Endothelial cell of umbilical vein (primary cell): Measurements from ENCODE around the gene ADAP1. TPM values are rescaled to one million over a fixed set of nuclear protein-coding genes. Genes with fewer than 3 reads are reported as not detected.

Experiments used
- BruUV-seq: library from RNA; stranded (reverse); fragments of 400-500 nt; replicated peaks from 2 replicates; lab custom pipeline; 2021; lab: Mats Ljungman, UMichigan
- CTCF ChIA-PET: fragments of 300-600, 350-600 bp; sonication (Branson Sonifier 250); formaldehyde crosslinking; loops from one replicate; lab custom pipeline; 2021; ENCODE audit warnings: antibody characterized with exemption, inconsistent platforms; lab: Charles Lee
- POLR2A ChIA-PET: fragments of 300-600, 350-600 bp; sonication (Branson Sonifier 250); formaldehyde crosslinking; loops from one replicate; lab custom pipeline; 2021; ENCODE audit warnings: antibody characterized with exemption, inconsistent platforms; lab: Charles Lee
- DNase-seq: peaks from one replicate; pipeline ENCODE4 v3.0.0-alpha.2; 2011; ENCODE audit warnings: low read depth, low spot score
- FAIRE-seq: peaks from 2 replicates; lab custom pipeline; 2011; peaks lifted over from hg19 to GRCh38; lab: Jason Lieb, UNC
- H2AFZ ChIP-seq: 2 replicates; pipeline ENCODE4 v1.6.0; 2012; ENCODE audit warnings: low read depth, low read length, control low read depth, inconsistent platforms
- H3K27ac ChIP-seq: 2 replicates; pipeline ENCODE4 v1.5.1; 2011; ENCODE audit warnings: low read depth, mild to moderate bottlenecking, control low read depth, low read length, moderate library complexity; ENCODE audit not compliant: insufficient read depth
- H3K27me3 ChIP-seq, 2 experiments: 2 replicates each; pipeline versions ENCODE4 v1.6.0 to v1.6.1; 2011; ENCODE audit warnings: low read length in 2 of 2, mixed read lengths in 1 of 2; ENCODE audit not compliant: control insufficient read depth in 2 of 2, insufficient read depth in 2 of 2
- H3K36me3 ChIP-seq, 2 experiments: 2 replicates in 1 of 2; 3 replicates in 1 of 2; pipeline ENCODE4 v1.5.1; 2011; ENCODE audit warnings: low read length in 2 of 2, mild to moderate bottlenecking in 1 of 2, moderate library complexity in 1 of 2; ENCODE audit not compliant: control insufficient read depth in 2 of 2, insufficient read depth in 2 of 2; ENCODE audit errors: extremely low read depth in 1 of 2
- H3K4me1 ChIP-seq: 3 replicates; pipeline ENCODE4 v1.5.1; 2011; ENCODE audit warnings: mild to moderate bottlenecking, low read length; ENCODE audit not compliant: control insufficient read depth, insufficient read depth; ENCODE audit errors: extremely low read depth
- H3K4me2 ChIP-seq: 2 replicates; pipeline ENCODE4 v1.6.1; 2011; ENCODE audit warnings: low read length, control low read depth, mixed read lengths; ENCODE audit not compliant: insufficient read depth
- H3K4me3 ChIP-seq, 3 experiments: fragments of 200-600 bp in 1 of 3; sonication (generic), shearing (Covaris generic) in 1 of 3; replicated peaks in 1 of 3; 2 replicates each; pipeline ENCODE4 v1.5.1; 2011 to 2016; ENCODE audit warnings: control low read depth in 3 of 3, low read length in 3 of 3, mild to moderate bottlenecking in 2 of 3, inconsistent platforms in 1 of 3, low read depth in 1 of 3, moderate library complexity in 1 of 3; ENCODE audit not compliant: insufficient read depth in 1 of 3
- H3K79me2 ChIP-seq: 2 replicates; pipeline ENCODE4 v1.6.0; 2012; ENCODE audit warnings: low read length, inconsistent platforms; ENCODE audit not compliant: control insufficient read depth, insufficient read depth
- H3K9ac ChIP-seq: replicated peaks from 2 replicates; pipeline ENCODE3; 2011; ENCODE audit warnings: low read length, control low read depth; ENCODE audit not compliant: insufficient read depth; ENCODE audit errors: extremely low read depth
- H3K9me1 ChIP-seq: replicated peaks from 3 replicates; pipeline ENCODE4 v1.6.0; 2011; ENCODE audit warnings: mild to moderate bottlenecking, low read length; ENCODE audit not compliant: control insufficient read depth, insufficient read depth; ENCODE audit errors: extremely low read depth
- H3K9me3 ChIP-seq: replicated peaks from 2 replicates; pipeline ENCODE4 v1.5.1; 2012; ENCODE audit warnings: low read length, inconsistent platforms; ENCODE audit not compliant: control insufficient read depth, insufficient read depth
- H4K20me1 ChIP-seq: replicated peaks from 2 replicates; pipeline ENCODE3; 2011; ENCODE audit warnings: mild to moderate bottlenecking, low read length; ENCODE audit not compliant: control insufficient read depth, insufficient read depth; ENCODE audit errors: extremely low read depth
- EZH2 ChIP-seq: IDR thresholded peaks from 2 replicates; pipeline ENCODE4 v1.6.1; 2012; ENCODE audit warnings: borderline replicate concordance, low read depth, mild to moderate bottlenecking, moderate library complexity, low read length, inconsistent platforms; ENCODE audit not compliant: severe bottlenecking
- FOS ChIP-seq: IDR thresholded peaks from 2 replicates; pipeline ENCODE4 v1.6.1; 2011; ENCODE audit warnings: mild to moderate bottlenecking, low read length, moderate library complexity, borderline replicate concordance; ENCODE audit not compliant: insufficient read depth
- GATA2 ChIP-seq: IDR thresholded peaks from 2 replicates; pipeline ENCODE4 v1.7.0; 2011; ENCODE audit warnings: low read depth, mild to moderate bottlenecking, moderate library complexity, mixed read lengths, low read length; ENCODE audit not compliant: insufficient read length, insufficient read depth
- JUN ChIP-seq: IDR thresholded peaks from 2 replicates; pipeline ENCODE4 v1.6.1; 2011; ENCODE audit warnings: borderline replicate concordance, low read depth; ENCODE audit not compliant: insufficient read length, insufficient read depth
- MYC ChIP-seq: IDR thresholded peaks from one replicate; pipeline ENCODE4 v1.6.1; 2011; ENCODE audit warnings: mild to moderate bottlenecking, low read depth, low read length
- POLR2A ChIP-seq: IDR thresholded peaks from 2 replicates; pipeline ENCODE4 v1.6.1; 2012; ENCODE audit warnings: low read depth, mild to moderate bottlenecking, control low read depth, low read length
- POLR2AphosphoS5 ChIP-seq: IDR thresholded peaks from 2 replicates; pipeline ENCODE4 v1.6.1; 2012; ENCODE audit warnings: low read depth, mild to moderate bottlenecking, control low read depth, low read length, moderate library complexity; ENCODE audit not compliant: insufficient read depth
- dilution Hi-C: fragments of 300-500 bp; cut with MboI; formaldehyde crosslinking; loops from one replicate; pipeline ENCODE4 v1.15.0; 2019; ENCODE audit warnings: low sequenced_read_pairs; ENCODE audit not compliant: extremely low pct_ligation_motif_present
- intact Hi-C: fragments of 100-400 bp; cut with micrococcal nuclease; formaldehyde crosslinking; loops from one replicate; pipeline ENCODE4 v1.10.0; 2022
- polyA plus RNA-seq, 4 experiments: library from polyadenylated mRNA; depleted of rRNA in 3 of 4; stranded (reverse) in 3 of 4; unstranded in 1 of 4; fragments of >200 nt; gene quantifications; 2 replicates each; pipeline versions ENCODE4 v1.2.1 to v1.2.3, GENCODE V29; 2011 to 2012; ENCODE audit warnings: missing spikeins in 1 of 4
- total RNA-seq: library from RNA; stranded (reverse); gene quantifications from 2 replicates; pipeline ENCODE4 v1.2.3, GENCODE V29; 2021
- TF ChIP-seq, protein P1 (sequence below), 2 donors: IDR thresholded peaks; 1 replicate in 1 of 2; 2 replicates in 1 of 2; pipeline ENCODE4 v1.5.1; 2011; ENCODE audit warnings: low read length in 2 of 2, mild to moderate bottlenecking in 2 of 2, moderate library complexity in 2 of 2, control low read depth in 1 of 2, inconsistent platforms in 1 of 2, low read depth in 1 of 2; ENCODE audit not compliant: insufficient read depth in 1 of 2; ENCODE audit errors: extremely low read depth in 1 of 2
- TF ChIP-seq, protein P2 (sequence below): IDR thresholded peaks from 2 replicates; pipeline ENCODE4 v1.6.1; 2011; ENCODE audit not compliant: insufficient read depth, insufficient read length

The ADAP1 gene
- total and polyA plus RNA-seq, 2 donors (not counting 3 experiments of a cell fraction or from before 2014, with no cell fraction given), result 0.49 to 0.58 TPM

- DNase-seq (no peak), FAIRE-seq (no peak)
- Histone ChIP-seq H3K36me3 (no peaks in the 10 kb centered on the region), H3K27ac (no peak overlapping the region), H3K9ac (no peak overlapping the region), H3K27me3 (peaks cover 0 to 8% of the 10 kb centered on the region in 2 experiments), H2AFZ (no peak overlapping the region), H3K4me2 (no peak overlapping the region), H3K4me1 (no peaks in the 10 kb centered on the region), H3K4me3 (no peak overlapping the region), H3K79me2 (no peaks in the 10 kb centered on the region), H3K9me1 (no peaks in the 10 kb centered on the region), H4K20me1 (no peaks in the 10 kb centered on the region), H3K9me3 (no peaks in the 10 kb centered on the region)
- dilution Hi-C loops (no loop called here), intact Hi-C loops (no loop called here)
- ChIA-PET POLR2A (no interaction called here), CTCF (no interaction called here)
- no TSS peak for BruUV-seq
- no peak for TF ChIP-seq FOS
- TF ChIP-seq, protein P1, sequence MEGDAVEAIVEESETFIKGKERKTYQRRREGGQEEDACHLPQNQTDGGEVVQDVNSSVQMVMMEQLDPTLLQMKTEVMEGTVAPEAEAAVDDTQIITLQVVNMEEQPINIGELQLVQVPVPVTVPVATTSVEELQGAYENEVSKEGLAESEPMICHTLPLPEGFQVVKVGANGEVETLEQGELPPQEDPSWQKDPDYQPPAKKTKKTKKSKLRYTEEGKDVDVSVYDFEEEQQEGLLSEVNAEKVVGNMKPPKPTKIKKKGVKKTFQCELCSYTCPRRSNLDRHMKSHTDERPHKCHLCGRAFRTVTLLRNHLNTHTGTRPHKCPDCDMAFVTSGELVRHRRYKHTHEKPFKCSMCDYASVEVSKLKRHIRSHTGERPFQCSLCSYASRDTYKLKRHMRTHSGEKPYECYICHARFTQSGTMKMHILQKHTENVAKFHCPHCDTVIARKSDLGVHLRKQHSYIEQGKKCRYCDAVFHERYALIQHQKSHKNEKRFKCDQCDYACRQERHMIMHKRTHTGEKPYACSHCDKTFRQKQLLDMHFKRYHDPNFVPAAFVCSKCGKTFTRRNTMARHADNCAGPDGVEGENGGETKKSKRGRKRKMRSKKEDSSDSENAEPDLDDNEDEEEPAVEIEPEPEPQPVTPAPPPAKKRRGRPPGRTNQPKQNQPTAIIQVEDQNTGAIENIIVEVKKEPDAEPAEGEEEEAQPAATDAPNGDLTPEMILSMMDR (IDR thresholded peaks at IDR 0.05; ENCODE audit: extremely low read depth in 1 of 2, insufficient read depth in 1 of 2, low read depth in 1 of 2, low read length in 2 of 2), result no peak
- no peak for TF ChIP-seq EZH2
- no peak for TF ChIP-seq POLR2A
- no peak for TF ChIP-seq GATA2
- TF ChIP-seq, protein P2, sequence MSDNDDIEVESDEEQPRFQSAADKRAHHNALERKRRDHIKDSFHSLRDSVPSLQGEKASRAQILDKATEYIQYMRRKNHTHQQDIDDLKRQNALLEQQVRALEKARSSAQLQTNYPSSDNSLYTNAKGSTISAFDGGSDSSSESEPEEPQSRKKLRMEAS, result no peak
- TF ChIP-seq JUN, result no peak
- no peak for TF ChIP-seq MYC
- no peak for TF ChIP-seq POLR2AphosphoS5
These were observed 8.8 kb downstream of the ADAP1 start for GRCh38 chr7:945556-946255.
